NCI-H2081 treated with DMSO at 0.1 percent for 48 hours (cell line): ENCODE data around the gene GIMAP5.

ENCODE experiments used
- DNase-seq: peaks from one replicate; lab custom pipeline; 2025; lab: John Stamatoyannopoulos, UW

Gene GIMAP5

GRCh38 chr7:150735596-150736358, 1.4 kb upstream of the GIMAP5 start:
- DNase-seq = no peak

GRCh38 chr7:150736864-150737263, 354 bp upstream of the GIMAP5 start:
- DNase-seq = no peak

- DNase-seq = no peak
These were observed 874 bp downstream of the GIMAP5 start for GRCh38 chr7:150738092-150738491.

- no peak for DNase-seq
These were observed 1.4 kb downstream of the GIMAP5 start for GRCh38 chr7:150738591-150739001.

GRCh38 chr7:150739033-150739432, 1.8 kb downstream of the GIMAP5 start:
- DNase-seq = no peak

GRCh38 chr7:150740053-150740452, 2.8 kb downstream of the GIMAP5 start:
- DNase-seq = no peak

GRCh38 chr7:150742286-150742968, 5.2 kb downstream of the GIMAP5 start:
- DNase-seq = no peak

GRCh38 chr7:150744041-150744656, 6.9 kb downstream of the GIMAP5 start:
- no peak for DNase-seq

- no peak for DNase-seq
These were observed 7.9 kb downstream of the GIMAP5 start for GRCh38 chr7:150745086-150745485.

GRCh38 chr7:150745876-150746275, 8.7 kb downstream of the GIMAP5 start:
- no peak for DNase-seq

- no peak for DNase-seq
These were observed 9.7 kb downstream of the GIMAP5 start for GRCh38 chr7:150746921-150747320.

GRCh38 chr7:150748376-150748775, 11.2 kb downstream of the GIMAP5 start:
- no peak for DNase-seq

GRCh38 chr7:150751702-150752101, 14.5 kb downstream of the GIMAP5 start:
- DNase-seq = no peak

GRCh38 chr7:150753239-150753638, 16.0 kb downstream of the GIMAP5 start:
- DNase-seq = no peak

GRCh38 chr7:150753826-150754603, 16.8 kb downstream of the GIMAP5 start:
- no peak for DNase-seq

GRCh38 chr7:150754951-150755350, 17.7 kb downstream of the GIMAP5 start:
- no peak for DNase-seq

- DNase-seq = no peak
These were observed 18.4 kb downstream of the GIMAP5 start for GRCh38 chr7:150755473-150756099.

- no peak for DNase-seq
These were observed 18.9 kb downstream of the GIMAP5 start for GRCh38 chr7:150756166-150756565.

GRCh38 chr7:150756858-150757257, 19.6 kb downstream of the GIMAP5 start:
- no peak for DNase-seq

- no peak for DNase-seq
These were observed 22.3 kb downstream of the GIMAP5 start for GRCh38 chr7:150759479-150759878.

- no peak for DNase-seq
These were observed 29.1 kb downstream of the GIMAP5 start for GRCh38 chr7:150766334-150766709.

- no peak for DNase-seq
These were observed 32.5 kb downstream of the GIMAP5 start for GRCh38 chr7:150769768-150770167.
